SK-N-SH treated with all-trans-retinoic acid at 6 μM for 48 hours (cell line): ENCODE measurements around the gene REPS1.

Experiments used
- ATAC-seq: fragments of 200-7000 bp; cut with Tn5 transposase; 3 replicates; pipeline ENCODE4 v1.9.1; 2020; ENCODE audit warnings: mild to moderate bottlenecking, moderate library complexity
- BACH2 ChIP-seq: fragments of 250-450 bp; sonication (Bioruptor Pico); IDR thresholded peaks from 2 replicates; pipeline ENCODE4 v1.9.0; 2021; ENCODE audit warnings: mild to moderate bottlenecking, borderline replicate concordance
- CREB5 ChIP-seq: fragments of 250-450 bp; sonication (Bioruptor Pico); IDR thresholded peaks from 2 replicates; pipeline ENCODE4 v1.5.1; 2020; ENCODE audit warnings: low read depth, mild to moderate bottlenecking, moderate library complexity
- CSDC2 ChIP-seq: fragments of 250-450 bp; sonication (Bioruptor Pico); IDR thresholded peaks from 2 replicates; pipeline ENCODE4 v1.5.0; 2020; ENCODE audit warnings: mild to moderate bottlenecking, moderate library complexity
- ESRRG ChIP-seq: fragments of 250-450 bp; sonication (Bioruptor Pico); IDR thresholded peaks from 2 replicates; pipeline ENCODE4 v1.6.1; 2021; ENCODE audit warnings: mild to moderate bottlenecking
- GLIS3 ChIP-seq: fragments of 250-450 bp; sonication (Bioruptor Pico); IDR thresholded peaks from 2 replicates; pipeline ENCODE4 v1.5.0; 2020; ENCODE audit warnings: mild to moderate bottlenecking, moderate library complexity
- ISL1 ChIP-seq: fragments of 250-450 bp; sonication (Bioruptor Pico); IDR thresholded peaks from 2 replicates; pipeline ENCODE4 v2.1.2; 2022; ENCODE audit warnings: mild to moderate bottlenecking, moderate library complexity
- RARB ChIP-seq: fragments of 250-450 bp; sonication (Bioruptor Pico); IDR thresholded peaks from 2 replicates; pipeline ENCODE4 v1.8.0; 2021; ENCODE audit warnings: mild to moderate bottlenecking, moderate library complexity
- SNAI2 ChIP-seq: fragments of 250-450 bp; sonication (Bioruptor Pico); IDR thresholded peaks from 2 replicates; pipeline ENCODE4 v1.5.0; 2020; ENCODE audit warnings: mild to moderate bottlenecking, moderate library complexity
- TCF4 ChIP-seq: fragments of 250-450 bp; sonication (Bioruptor Pico); IDR thresholded peaks from 2 replicates; pipeline ENCODE4 v1.8.0; 2021; ENCODE audit warnings: mild to moderate bottlenecking, moderate library complexity, borderline replicate concordance
- TSHZ2 ChIP-seq: fragments of 250-450 bp; sonication (Bioruptor Pico); IDR thresholded peaks from 2 replicates; pipeline ENCODE4 v1.5.0; 2020; ENCODE audit warnings: mild to moderate bottlenecking, moderate library complexity
- ZFP3 ChIP-seq: fragments of 250-450 bp; sonication (Bioruptor Pico); IDR thresholded peaks from 2 replicates; pipeline ENCODE4 v1.5.0; 2020; ENCODE audit warnings: mild to moderate bottlenecking, moderate library complexity
- ZFP30 ChIP-seq: fragments of 450-650 bp; formaldehyde crosslinking; IDR thresholded peaks from 2 replicates; pipeline ENCODE4 v1.5.0; 2022; ENCODE audit warnings: mild to moderate bottlenecking, moderate library complexity
- ZNF565 ChIP-seq: fragments of 450-650 bp; formaldehyde crosslinking; conservative IDR thresholded peaks from 2 replicates; pipeline ENCODE4 v1.5.0; 2020; ENCODE audit warnings: low read depth, mild to moderate bottlenecking, moderate library complexity
- ZNF70 ChIP-seq: fragments of 450-650 bp; formaldehyde crosslinking; IDR thresholded peaks from 2 replicates; pipeline ENCODE4 v1.5.0; 2020; ENCODE audit warnings: mild to moderate bottlenecking, moderate library complexity
- ZNF8 ChIP-seq: fragments of 450-650 bp; formaldehyde crosslinking; IDR thresholded peaks from 2 replicates; pipeline ENCODE4 v1.5.0; 2020; ENCODE audit warnings: mild to moderate bottlenecking, moderate library complexity
- TF ChIP-seq, protein P1 (sequence below): fragments of 250-450 bp; sonication (Bioruptor Pico); IDR thresholded peaks from 2 replicates; pipeline ENCODE4 v1.5.1; 2021; ENCODE audit warnings: mild to moderate bottlenecking, moderate library complexity
- TF ChIP-seq, protein P2 (sequence below): fragments of 250-450 bp; sonication (Bioruptor Pico); IDR thresholded peaks from 2 replicates; pipeline ENCODE4 v1.8.0; 2021; ENCODE audit warnings: low read depth, mild to moderate bottlenecking, moderate library complexity, borderline replicate concordance
- TF ChIP-seq, protein P3 (sequence below): fragments of 250-450 bp; sonication (Bioruptor Pico); IDR thresholded peaks from 2 replicates; pipeline ENCODE4 v1.8.0; 2020; ENCODE audit warnings: mild to moderate bottlenecking, moderate library complexity, borderline replicate concordance

The REPS1 gene

DNA sequence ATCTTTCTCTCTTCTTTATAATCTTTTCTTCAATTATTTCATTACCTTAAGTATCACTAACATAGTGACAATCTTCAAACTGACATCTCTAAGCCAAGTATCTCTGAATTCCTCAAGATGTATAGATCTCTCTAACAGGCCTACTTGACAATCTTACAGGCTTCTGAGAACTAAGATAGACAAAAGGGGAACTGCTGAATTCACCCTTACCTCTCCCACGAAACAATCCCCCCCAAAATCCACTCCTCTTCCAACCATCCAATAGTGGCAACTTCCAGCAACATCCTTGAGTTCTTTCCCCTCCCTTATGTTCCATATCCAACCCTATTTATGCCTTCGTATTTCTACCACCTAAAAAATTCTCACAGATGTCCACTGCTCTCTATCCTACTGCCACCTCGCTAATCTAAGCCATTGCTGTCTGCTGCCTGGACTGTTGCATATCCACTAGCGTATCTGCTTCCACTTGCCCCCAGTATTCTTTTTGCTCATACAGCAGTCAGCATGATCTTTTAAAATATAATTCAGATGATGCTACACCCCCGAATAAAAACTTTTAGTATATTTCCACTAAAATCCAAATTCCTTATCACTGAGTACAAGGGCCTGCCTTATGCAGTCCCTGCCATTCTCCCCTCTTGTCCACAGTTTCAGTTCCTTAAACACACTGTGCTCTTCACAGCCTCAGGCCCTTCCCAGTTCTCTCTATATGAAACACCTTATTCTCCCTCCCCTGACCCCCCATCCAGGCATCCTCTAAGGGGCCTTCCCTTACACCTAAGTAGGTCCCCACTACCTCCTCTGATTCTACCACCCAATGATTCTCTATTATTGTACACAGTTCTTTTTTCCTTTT, 8.0 kb downstream of the REPS1 start:
- TF ChIP-seq RARB (CRISPR knock-in tag), result no peak
- no peak for TF ChIP-seq ZFP3 (CRISPR knock-in tag)
- no peak for TF ChIP-seq GLIS3 (CRISPR knock-in tag)
- no peak for TF ChIP-seq TCF4
- ATAC-seq, result peak; percentile 23; the same call in 2 of the 3 replicates

- ATAC-seq, result peak; percentile 78
- TF ChIP-seq RARB (CRISPR knock-in tag) (no peak), BACH2 (CRISPR knock-in tag) (no peak), ESRRG (CRISPR knock-in tag) (no peak), ZNF565 (CRISPR knock-in tag) (no peak)
- TF ChIP-seq, protein P1, sequence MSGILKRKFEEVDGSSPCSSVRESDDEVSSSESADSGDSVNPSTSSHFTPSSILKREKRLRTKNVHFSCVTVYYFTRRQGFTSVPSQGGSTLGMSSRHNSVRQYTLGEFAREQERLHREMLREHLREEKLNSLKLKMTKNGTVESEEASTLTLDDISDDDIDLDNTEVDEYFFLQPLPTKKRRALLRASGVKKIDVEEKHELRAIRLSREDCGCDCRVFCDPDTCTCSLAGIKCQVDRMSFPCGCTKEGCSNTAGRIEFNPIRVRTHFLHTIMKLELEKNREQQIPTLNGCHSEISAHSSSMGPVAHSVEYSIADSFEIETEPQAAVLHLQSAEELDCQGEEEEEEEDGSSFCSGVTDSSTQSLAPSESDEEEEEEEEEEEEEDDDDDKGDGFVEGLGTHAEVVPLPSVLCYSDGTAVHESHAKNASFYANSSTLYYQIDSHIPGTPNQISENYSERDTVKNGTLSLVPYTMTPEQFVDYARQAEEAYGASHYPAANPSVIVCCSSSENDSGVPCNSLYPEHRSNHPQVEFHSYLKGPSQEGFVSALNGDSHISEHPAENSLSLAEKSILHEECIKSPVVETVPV (CRISPR knock-in tag), result no peak
- TF ChIP-seq, all 23 proteins: peak for 0
Measured at GRCh38 chr6:138979365-138979764, 8.7 kb downstream of the REPS1 start.

DNA sequence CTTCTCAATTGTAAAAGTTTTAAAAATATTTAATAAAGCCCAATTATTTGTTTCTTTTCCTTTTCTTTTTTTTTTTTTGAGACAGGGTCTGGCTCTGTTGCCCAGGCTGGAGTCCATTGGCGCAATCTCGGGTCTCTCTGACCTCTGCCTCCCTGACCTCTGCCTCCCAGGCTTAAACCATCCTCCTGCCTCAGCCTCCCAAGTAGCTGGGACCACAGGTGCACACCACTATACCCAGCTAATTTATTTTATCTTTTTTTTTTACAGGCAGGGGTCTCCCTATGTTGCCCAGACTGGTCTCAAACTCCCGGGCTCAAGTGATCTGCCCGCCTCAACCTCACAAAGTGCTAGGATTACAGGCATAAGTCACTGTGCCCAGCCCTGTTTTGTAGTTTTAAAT, 9.8 kb downstream of the REPS1 start:
- no peak for ATAC-seq
- TF ChIP-seq SNAI2 (CRISPR knock-in tag) (no peak), ZNF8 (CRISPR knock-in tag) (no peak), TCF4 (no peak), ZNF565 (CRISPR knock-in tag) (no peak), CSDC2 (CRISPR knock-in tag) (no peak), GLIS3 (CRISPR knock-in tag) (no peak), ESRRG (CRISPR knock-in tag) (no peak), BACH2 (CRISPR knock-in tag) (no peak), CREB5 (no peak), TSHZ2 (no peak), ISL1 (CRISPR knock-in tag) (no peak), ZFP3 (CRISPR knock-in tag) (no peak), ZNF70 (no peak), ZFP30 (CRISPR knock-in tag) (no peak)
- TF ChIP-seq, protein P2, sequence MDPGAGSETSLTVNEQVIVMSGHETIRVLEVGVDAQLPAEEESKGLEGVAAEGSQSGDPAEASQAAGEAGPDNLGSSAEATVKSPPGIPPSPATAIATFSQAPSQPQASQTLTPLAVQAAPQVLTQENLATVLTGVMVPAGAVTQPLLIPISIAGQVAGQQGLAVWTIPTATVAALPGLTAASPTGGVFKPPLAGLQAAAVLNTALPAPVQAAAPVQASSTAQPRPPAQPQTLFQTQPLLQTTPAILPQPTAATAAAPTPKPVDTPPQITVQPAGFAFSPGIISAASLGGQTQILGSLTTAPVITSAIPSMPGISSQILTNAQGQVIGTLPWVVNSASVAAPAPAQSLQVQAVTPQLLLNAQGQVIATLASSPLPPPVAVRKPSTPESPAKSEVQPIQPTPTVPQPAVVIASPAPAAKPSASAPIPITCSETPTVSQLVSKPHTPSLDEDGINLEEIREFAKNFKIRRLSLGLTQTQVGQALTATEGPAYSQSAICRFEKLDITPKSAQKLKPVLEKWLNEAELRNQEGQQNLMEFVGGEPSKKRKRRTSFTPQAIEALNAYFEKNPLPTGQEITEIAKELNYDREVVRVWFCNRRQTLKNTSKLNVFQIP (CRISPR knock-in tag), result no peak
- TF ChIP-seq, protein P1 (CRISPR knock-in tag), result no peak
- TF ChIP-seq, protein P3, sequence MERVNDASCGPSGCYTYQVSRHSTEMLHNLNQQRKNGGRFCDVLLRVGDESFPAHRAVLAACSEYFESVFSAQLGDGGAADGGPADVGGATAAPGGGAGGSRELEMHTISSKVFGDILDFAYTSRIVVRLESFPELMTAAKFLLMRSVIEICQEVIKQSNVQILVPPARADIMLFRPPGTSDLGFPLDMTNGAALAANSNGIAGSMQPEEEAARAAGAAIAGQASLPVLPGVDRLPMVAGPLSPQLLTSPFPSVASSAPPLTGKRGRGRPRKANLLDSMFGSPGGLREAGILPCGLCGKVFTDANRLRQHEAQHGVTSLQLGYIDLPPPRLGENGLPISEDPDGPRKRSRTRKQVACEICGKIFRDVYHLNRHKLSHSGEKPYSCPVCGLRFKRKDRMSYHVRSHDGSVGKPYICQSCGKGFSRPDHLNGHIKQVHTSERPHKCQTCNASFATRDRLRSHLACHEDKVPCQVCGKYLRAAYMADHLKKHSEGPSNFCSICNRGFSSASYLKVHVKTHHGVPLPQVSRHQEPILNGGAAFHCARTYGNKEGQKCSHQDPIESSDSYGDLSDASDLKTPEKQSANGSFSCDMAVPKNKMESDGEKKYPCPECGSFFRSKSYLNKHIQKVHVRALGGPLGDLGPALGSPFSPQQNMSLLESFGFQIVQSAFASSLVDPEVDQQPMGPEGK (CRISPR knock-in tag), result no peak
